Renal pelvis (tissue), 12 donors: ENCODE data around the gene KCNIP1. TPM values are rescaled to one million over a fixed set of nuclear protein-coding genes. Genes with fewer than 3 reads are reported as not detected.

Experiments used
- DNase-seq: peaks from one replicate; pipeline ENCODE4 v3.0.0-alpha.2; 2013
- long read RNA-seq, 16 experiments: transcript quantifications; one replicate each; lab custom pipeline, GENCODE V29; 2026
- polyA plus RNA-seq, 3 donors: library from polyadenylated mRNA; unstranded; fragments of 120-200 nt; gene quantifications; one replicate each; pipeline ENCODE4 v1.2.1, GENCODE V29; 2013; ENCODE audit not compliant: insufficient read length in 3 of 3

KCNIP1 gene
- polyA plus RNA-seq = 10 to 100 TPM in 2 of 3 donors, 1 to 10 TPM in 1; 9.9 to 12.1 (median 10.2) TPM
- long read RNA-seq, donor 1, partial matches to known transcripts = 8 of 8 reads
- long read RNA-seq, donor 1, other reads (novel, unspliced or antisense) = 0 of 8 reads
- long read RNA-seq, donor 2, partial matches to known transcripts = 5 of 5 reads
- long read RNA-seq, donor 2, other reads (novel, unspliced or antisense) = 0 of 5 reads
- long read RNA-seq, donor 3 = 0 reads
- long read RNA-seq, donor 4, partial matches to known transcripts = 6 of 8 reads
- long read RNA-seq, donor 4, other reads (novel, unspliced or antisense) = 0 of 8 reads
- long read RNA-seq, donor 5 = 0 reads
- long read RNA-seq, donor 6 = 0 reads
- long read RNA-seq, donor 7, partial matches to known transcripts = 9 of 9 reads
- long read RNA-seq, donor 7, other reads (novel, unspliced or antisense) = 0 of 9 reads
- long read RNA-seq, donor 8 = 0 reads
- long read RNA-seq, donor 9 = 0 reads
- long read RNA-seq, donor 10 = 0 reads
- long read RNA-seq, donor 11, partial matches to known transcripts = 5 of 5 reads
- long read RNA-seq, donor 11, other reads (novel, unspliced or antisense) = 0 of 5 reads
- long read RNA-seq, donor 12 = 0 reads
- long read RNA-seq, donor 13 = 0 reads
- long read RNA-seq, donor 14, partial matches to known transcripts = 14 of 14 reads
- long read RNA-seq, donor 14, other reads (novel, unspliced or antisense) = 0 of 14 reads
- long read RNA-seq, donor 15, partial matches to known transcripts = 13 of 44 reads
- long read RNA-seq, donor 15, other reads (novel, unspliced or antisense) = 31 of 44 reads
- long read RNA-seq, donor 16 = 0 reads

DNA sequence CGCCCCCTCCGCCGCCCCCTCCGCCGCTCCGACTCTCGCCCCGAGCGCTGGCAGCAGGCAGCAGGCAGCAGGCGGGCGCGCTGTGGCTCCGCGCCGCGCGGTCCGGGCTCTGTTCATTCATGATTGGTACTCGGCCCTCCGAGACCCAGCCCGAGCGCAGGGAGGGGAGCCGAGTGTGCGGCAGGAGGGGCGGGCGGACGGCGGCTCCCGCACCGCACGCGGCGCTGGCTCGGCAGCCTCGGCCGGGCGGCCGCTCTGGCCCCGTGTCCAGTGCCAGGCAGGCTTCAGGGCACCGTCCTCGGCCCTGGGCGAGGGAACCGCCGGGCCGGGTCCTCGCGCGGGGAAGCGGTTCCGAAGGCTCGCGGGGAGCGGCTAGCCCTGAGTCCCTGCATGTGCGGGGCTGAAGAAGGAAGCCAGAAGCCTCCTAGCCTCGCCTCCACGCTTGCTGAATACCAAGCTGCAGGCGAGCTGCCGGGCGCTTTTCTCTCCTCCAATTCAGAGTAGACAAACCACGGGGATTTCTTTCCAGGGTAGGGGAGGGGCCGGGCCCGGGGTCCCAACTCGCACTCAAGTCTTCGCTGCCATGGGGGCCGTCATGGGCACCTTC lies at the start of gene KCNIP1:
KCNIP1 (plus strand) TSS at position 31 of the 607 bp plus-strand sequence.
- DNase-seq = peak; percentile 55

DNA sequence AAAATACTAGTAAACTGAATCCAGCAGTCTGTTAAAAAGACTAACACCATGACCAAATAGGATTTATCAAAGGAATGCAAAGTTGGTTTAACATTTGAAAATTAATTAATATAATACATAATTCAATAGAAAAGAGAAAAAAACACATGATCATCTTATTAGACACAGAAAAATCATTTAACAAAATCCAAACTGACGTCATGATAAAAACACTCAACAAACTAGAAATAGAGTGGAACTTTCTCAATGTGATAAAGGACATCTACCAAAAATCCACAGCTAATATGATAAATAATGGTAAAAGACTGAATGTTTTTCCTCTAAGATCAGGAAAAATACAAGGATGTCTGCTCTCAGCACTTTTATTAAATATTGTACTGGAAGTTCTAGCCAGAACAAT lies 40.4 kb upstream of the KCNIP1 start:
- no peak for DNase-seq

DNA sequence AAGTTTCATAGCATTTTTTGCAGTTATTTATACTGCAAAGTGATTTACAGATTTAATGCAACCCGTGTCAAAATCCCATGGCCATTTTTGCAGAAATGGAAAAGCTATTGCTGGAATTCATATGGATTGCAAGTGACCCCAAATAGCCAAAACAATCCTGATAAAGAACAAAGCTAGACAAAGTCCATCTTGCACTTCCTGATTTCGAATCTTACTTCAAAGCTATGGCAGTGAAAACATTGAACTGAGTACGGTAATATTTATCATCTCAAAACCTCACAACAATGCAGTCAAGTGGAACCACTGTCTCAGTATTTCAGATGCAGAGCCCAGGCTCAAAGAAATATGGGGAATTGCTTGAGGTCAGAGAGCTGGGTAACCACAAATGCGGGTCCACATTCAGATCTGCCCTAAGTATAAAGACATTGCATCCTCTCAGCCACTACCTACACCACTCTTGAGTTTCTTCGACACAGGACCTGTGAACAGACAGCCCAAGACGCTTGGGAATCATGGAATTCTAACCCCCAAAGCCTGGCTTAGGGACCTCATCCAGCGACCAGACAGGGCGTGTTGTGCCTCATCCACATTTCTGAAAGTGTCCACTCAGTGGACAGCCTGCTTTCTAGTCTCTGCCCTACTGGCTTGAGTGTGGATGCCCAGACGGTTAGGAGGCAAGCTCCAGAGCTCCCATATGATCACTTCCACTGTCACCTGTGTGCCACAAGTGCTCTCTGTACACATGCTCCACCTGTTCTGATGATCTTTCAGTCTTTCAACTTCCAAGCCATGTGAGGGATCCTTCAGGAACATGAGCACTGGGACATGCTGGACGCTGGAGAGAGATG lies 39.3 kb upstream of the KCNIP1 start:
- DNase-seq = no peak

DNA sequence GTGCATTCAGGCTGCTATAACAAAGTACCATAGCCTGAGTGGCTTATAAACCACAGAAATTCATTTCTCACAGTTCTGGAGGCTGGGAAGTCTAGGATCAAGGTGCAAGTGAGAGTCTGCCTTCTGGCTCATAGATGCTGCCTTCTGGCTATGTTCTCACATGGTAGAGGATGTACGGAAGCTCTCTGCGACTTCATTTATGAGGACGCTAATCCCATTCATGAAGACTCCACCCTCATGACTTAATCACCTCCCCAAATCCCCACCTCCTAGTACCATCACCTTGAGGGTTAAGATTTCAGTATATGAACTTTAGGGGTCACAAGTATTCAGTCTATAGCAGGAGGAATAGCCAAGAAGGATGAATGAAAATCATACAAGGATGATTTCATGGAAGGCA lies 37.3 kb upstream of the KCNIP1 start:
- DNase-seq = no peak

DNA sequence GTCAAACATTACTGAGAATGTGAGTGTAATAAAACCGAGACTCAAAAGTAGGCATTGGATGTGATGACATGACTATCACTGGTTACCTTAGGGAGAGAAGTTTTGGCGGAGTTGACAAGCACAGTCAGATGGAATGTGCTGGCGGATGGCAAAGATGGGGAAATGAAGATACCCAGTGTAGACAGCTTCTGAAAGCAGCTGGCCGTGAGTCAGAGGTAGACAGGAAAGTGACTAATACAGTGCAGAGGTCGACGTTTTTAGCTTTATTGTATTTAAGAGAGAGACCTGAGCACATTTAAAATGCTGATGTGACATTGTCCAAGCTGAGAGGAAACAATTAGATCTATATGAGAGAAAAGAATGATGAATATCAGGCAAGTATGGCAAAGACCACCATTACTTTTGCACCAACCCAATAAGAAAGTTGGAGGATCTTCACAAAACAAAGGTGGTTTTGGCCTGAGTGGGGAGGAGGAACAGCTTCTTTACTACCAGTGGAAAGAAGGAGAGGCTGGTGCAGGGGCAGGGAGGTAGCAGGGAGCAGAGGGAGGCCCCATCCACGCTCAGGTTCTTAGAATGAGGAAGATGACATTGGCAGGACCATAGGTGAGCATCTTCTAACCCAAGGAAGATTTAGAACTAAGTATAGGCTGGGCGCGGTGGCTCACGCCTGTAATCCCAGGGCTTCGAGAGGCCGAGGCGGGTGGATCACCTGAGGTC lies 36.7 kb upstream of the KCNIP1 start:
- no peak for DNase-seq

DNA sequence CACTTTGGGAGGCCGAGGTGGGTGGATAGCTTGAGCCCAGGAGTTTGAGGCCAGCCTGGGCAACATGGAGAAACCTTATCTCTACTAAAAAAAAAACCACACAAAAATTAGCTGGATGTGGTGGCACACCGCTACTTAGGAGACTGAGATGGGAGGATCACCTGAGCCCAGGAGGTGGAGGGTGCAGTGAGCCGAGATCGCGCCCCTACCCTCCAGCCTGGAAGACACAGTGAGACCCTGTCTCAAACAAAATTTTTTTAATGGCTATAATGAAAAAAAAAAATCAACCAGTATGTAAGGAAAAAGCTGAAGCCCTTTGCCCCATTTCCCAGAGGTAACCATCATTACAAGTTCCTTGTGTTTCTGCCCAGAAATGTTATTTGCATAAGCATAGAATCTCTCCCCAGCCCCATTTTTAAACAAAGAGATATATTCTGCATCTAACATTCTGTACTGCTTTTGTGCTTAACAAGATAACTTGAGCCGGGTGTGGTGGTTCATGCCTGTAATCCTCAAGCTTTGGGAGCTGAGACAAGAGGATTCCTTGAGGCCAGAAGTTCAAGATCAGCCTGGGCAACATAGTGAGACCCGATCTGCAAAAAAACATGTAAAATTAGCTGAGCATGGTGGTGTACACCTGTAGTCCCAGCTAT lies 35.1 kb upstream of the KCNIP1 start:
- no peak for DNase-seq

DNA sequence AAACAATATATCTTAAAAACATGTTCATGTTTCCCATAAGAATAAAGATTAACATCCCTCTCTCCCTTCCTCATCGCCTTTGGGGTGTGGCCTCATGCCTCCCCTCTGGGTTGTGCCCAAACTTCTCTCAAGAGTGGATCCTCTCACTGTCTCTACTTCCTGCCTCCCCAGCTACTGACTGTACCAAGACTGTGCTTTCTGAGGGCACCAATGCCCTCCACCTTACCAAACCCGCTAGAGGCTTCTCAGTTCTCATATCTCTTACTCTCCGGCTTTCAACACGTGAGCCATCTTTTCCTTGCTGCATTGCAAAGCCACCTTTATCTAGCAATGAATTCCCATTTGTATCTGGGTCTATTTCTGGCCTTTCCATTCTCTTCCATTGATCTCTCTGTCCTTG lies 34.4 kb upstream of the KCNIP1 start:
- no peak for DNase-seq

DNA sequence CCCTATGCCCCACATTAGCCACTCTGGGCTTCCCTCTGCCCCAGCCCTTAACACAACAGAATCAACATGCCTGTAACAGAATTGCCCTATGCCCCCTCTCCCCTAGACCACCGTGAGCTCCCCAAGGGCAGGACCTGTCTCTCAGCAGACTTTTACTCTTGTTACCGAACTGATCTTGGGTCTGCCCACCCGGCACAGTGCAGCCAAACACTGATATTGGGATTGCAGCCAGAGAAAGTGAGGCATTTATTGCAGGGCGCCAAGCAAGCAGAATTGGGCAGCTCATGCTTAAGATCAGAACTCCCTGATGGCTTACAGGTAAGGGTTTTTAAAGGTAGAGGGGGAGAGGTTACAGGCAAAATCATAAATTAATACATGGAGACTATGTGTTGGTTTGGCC lies 33.5 kb upstream of the KCNIP1 start:
- DNase-seq = no peak

DNA sequence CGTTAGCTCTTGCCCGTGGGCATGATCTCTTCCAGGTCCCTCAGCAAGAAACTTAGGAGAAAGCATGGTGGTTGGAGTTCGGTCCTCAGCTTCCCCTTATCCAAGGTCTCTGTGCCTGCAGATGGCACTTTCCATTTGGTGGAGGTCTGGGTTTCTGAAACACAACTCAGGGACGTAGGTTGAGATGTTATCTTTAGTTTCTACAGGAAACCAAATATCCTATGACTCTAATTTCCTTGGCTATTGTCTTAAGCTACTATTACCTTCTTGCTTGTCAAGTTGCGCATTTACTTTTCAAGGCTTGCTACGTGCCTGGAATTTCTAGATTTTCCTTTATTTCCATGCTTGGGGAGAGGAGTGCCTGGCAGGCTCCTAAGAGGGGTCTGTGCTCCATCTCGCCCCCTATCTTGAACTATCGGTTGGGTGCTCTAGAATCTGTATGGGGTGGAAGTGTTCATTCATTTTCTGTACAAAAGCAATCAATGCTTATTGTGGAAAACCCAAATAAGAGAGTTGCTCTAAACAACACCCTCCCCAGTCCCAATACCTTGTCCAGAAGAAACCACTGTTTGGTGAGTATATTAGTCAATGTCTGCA lies 32.9 kb upstream of the KCNIP1 start:
- DNase-seq = no peak

DNA sequence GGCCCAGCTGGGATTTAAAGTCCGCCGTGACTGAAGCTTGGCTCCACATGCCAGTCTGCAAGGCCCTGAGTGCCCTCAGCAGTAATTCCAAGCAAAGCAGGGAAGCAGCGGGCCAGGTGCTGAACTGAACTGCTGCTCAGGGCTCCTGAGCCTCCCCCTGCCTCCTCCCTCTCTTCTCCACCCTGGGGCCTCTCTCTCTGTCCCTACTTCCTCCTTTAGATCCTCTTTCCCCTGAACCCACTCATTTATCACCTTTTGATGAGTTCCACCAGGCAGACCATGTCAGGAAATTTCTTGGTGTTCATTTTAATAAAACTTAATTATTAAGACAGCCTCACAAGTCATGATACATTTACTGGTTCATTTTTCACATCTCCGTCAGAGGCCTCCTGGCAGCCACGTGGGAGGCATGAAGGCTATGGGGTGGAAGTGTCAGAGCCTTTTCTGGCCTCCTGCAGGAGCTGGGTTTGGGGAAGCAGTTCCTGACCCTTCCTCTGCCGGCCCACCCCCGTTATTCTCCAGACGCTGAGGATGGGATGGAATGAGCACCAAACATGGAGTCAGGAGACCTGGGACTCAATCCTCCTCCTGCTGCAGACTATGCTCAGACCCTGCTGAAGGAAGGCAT lies 32.2 kb upstream of the KCNIP1 start:
- no peak for DNase-seq

DNA sequence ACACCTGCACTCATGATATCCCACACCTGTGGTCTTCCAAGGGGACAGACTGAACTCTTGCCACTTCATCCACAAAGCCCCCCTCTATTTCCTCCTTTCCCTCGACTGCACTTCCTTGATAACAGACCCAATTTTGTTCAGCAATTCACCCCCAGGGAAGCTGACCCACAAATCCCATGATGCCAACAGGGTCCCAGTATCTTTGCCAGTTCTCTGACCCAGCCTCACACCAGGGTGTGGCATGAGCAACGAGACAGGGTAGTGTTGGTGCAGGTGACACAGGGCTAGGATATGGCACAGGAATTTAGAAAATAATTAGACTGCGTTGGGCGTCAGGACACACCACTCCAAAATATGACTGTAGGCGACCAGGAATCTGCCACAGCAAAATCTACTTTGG lies 30.2 kb upstream of the KCNIP1 start:
- no peak for DNase-seq

DNA sequence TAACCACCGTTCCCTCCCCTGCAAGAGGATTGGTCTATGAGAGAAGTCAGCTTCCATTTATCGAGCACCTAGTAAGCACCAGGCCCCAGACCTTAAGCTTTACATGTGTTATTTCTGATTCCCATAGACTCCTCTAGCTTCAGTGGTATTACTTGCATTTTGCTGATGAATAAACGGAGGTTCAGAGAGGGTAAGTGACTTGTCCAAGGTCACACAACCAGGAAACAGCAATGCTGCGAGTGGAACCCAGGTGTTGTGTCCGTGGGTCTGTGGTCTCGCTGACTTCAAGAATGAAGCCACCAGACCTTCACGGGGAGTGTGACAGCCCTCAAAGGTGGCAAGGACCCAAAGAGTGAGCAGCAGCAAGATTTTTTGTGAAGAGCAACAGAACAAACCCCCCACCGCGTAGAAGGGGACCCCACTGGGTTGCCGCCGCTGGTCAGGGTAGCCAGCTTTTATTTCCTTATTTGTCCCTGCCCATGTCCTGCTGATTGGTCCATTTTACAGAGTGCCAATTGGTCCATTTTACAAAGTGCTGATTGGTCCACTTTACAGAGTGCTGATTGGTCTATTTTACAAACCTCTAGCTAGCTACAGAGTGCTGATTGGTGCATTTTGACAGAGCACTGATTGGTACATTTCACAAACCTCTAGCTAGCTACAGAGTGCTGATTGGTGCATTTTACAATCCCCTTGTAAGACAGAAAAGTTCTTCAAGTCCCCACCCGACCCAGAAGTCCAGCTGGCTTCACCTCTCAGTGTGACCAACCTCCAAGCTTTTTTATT lies 29.1 kb upstream of the KCNIP1 start:
- DNase-seq = no peak

DNA sequence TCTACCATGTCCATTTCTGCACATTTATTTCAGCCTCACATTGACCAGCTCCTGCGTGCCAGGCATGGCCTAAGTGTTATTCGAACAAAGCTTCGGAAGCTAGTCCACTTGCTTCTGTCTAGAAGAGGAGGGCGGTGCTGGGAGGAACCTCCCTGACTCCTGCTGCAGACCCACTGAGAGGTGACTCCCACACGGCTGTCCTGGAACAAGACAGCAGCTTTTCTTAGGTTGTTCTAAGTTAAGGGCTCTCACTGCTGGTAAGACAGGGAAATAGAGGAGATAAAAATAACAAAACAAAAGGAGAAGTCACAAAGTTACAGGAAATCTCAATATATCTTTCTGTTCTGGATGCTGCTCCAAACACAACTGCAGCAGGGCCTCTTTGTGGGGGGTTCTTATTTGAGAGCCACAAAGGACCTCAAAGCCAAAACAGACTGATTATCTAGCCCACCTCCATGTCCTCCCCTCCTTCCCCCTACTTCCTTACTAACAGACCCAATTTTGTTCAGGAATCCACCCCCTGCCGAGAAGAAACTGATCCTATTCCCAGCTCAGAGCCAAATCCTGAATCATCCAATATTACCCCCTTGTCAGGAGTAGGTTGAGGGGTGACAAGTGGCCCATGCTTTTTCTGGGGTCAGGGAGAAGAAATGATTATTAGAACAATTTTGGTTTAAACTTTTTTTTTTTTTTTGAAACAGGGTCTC lies 28.4 kb upstream of the KCNIP1 start:
- no peak for DNase-seq

DNA sequence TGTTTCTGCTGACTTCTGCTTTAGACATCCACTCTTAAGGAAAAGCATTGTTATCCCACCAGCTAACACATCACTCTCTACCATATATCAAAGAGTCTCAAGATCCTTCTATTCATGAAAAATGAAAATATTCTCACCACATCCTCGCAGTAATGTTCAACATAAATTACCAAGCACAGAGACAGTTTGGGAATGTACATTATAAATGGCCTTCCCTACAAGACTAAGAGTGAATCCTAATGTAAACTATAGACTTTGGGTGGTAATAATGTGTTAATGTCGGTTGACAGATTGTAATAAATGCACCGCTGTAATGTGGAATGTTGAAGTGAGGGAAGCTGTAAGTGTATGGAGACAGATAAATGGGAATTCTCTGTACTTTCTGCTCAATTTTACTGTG lies 27.1 kb upstream of the KCNIP1 start:
- DNase-seq = no peak

DNA sequence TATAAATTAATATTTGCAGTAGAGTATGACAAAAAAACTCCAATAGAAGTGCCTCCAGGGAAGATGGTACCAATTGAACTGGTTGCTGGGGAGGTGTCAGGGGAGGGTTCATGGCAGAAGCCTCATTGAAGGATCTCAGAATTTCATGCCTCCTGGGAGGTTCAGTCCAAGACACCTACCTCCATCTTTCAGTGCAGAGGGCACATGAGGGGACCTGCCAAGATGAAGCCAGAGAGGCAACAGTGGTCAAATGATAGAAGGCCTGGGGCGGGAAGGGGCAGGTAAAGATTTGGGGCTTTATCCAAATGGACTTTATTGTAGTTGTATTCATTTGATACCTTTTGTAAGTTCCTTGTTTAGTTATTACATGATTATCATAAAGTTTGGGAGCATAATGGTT lies 25.9 kb upstream of the KCNIP1 start:
- DNase-seq = no peak

DNA sequence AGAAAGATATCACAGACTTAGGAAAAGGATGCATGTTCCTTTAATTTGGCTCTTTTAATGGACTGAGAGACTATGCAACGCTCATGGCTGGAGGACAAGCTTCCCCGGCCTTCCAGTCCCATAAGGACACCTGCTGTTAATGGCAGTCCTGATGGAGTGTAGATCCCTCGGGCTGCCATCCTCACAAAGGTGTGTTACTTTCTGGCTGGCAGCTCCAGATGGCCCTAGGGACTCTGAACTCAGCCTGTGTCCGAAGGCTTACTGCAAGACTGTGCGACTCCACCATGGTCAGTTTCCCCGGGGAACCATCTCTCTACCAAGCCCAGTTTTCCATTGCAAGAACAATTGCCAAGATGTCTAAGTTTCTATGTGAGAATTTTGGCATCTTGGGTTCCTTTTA lies 25.5 kb upstream of the KCNIP1 start:
- no peak for DNase-seq

DNA sequence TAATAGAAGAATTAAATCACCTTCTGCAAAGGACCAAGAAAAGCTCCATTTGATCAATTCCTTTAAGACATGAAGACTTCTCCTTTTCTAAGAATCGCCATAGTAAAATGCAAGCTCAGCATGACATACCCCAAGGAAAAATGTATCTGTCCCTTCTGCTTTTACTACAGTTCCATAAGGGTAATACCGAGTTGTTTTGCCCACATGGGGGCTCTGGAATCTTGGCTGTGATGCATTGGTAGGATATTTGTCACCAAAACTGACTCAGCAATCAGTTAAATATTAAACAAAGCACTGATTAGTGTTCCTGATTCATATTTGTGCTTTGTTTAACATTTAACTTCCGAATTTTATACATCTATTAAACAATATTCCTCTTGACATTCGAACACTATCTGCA lies 24.3 kb upstream of the KCNIP1 start:
- no peak for DNase-seq

DNA sequence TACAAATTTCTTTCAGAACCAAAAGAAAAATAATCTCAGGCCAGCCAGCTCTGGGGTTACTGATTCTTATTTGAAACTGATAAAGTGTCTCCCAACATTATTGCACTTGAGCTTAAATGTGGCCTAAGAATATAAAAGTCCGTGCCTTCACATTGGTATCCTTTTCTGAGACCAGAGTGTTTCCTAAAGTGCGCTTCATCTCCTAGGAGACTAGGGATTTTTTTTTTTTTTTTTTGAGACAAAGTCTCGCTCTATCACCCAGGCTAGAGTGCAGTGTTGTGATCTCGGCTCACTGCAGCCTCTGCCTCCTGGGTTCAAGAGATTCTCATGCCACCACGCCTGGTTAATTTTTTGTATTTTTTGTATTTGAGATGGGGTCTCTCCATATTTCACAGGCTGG lies 23.6 kb upstream of the KCNIP1 start:
- no peak for DNase-seq
